Activated CD8-positive, alpha-beta memory T cell treated with anti-CD3 and anti-CD28 coated beads for 1 hour (primary cell): ENCODE data around the gene RFX1.

Source experiments
- DNase-seq, 2 donors: peaks; one replicate each; pipeline ENCODE4 v3.0.0-alpha.2; 2020; ENCODE audit warnings: low read depth in 1 of 2; ENCODE audit errors: extremely low read depth in 1 of 2

Gene RFX1

GRCh38 chr19:13996928-13997630 lies 9.0 kb downstream of the RFX1 start:
- DNase-seq, result no peak

GRCh38 chr19:13995878-13996765 lies 10.0 kb downstream of the RFX1 start:
- DNase-seq, result no peak

DNA sequence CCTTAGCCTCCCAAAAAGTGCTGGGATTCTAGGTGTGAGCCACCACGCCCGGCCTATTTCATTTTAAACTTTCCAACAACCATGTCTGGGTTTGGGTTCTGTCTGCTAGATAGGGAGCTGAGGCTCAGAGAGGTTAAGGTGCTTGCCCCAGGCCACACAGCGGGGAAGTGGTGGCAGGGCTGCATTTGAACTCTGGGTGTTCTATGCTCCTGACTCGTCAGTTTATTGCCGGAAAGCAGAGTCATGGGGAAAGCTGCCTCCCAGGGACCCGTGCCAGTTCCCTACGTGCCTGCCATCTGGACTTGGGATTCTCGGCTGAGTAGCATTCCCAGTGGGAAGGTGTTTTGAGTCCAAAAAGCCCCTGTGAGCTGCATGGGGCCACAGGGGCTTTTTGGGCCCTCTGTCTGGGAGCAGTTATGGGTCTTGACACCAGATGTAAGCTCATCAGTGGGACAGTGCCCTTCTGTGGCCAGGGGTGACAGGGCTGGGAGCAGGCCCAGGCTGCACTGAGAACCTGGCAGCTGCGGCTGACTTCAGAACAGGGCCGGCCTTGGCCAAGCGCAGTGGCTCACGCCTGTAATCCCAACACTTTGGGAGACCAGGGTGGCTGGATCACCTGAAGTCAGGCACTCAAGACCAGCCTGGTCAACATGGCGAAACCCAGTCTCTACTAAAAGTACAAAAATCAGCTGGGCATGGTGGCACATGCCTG lies 10.9 kb downstream of the RFX1 start:
- no peak for DNase-seq

DNA sequence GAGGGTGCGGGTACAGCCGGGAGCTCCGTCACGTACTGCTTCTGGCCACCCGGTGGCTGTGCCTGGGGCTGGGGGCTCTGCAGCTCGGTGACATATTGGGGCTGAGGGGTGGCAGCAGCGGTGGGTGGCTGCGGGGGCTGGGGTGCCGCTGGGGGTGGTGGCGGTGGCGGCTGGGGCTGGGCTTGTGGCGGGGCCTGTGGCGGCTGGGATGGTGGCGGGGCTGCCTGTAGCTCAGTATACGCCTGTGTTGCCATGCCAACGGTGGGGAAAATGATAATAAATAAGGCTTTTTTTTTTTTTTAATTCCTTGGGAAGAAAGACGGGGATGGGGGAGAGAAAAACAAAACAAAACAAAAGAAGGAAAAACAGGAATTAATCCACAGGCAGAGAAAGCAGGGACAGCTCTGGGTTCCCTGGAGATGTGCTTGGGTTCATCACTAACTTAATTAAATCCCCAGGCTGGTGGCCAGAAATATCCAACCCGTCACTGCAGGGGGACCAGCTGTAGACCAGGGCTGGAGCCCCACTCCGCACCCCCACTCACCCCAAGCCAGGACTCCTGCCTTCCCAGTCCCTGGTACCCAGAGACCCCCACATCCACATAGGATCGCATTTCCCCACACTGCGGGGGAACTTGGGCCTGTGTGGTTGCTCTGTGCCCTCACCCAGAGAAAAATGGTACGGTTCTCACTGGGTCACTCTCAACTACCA lies 12.4 kb downstream of the RFX1 start:
- DNase-seq, result no peak

DNA sequence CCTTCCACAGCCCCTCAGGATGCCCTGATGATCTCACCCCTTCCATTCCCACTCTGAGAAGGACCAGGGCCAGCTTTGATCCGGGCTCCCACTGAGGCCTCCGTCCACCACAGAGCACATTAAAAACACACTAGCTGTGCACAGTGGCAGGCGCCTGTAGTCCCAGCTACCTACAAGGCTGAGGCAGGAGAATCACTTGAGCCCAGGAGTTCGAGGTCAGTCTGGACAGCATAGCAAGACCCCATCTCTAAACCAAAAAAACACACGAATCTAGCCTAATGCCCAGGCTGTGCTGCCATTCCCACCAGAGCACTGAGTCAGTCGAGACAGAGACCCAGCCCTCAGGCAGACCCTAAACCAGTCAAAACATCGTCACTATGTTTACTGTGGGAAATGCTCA lies 14.1 kb downstream of the RFX1 start:
- no peak for DNase-seq

DNA sequence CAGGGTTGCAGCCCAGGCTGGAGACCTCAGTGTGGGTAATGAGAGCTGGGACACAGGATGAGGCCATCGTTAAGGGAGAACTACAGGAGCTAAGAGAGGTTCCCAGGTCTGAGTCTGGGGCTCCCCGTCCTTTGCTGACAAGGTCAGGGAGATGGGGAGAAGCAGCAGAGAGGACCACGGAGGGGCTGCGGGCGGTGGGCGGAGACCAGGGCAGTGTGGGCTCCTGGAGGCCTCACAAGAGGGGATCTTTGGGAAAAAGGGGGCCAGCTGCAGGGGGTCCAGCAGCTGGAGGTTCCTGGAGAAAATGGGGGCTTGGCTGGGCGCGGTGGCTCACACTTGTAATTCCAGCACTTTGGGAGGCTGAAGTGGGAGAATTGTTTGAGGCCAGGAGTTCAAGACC lies 16.0 kb downstream of the RFX1 start:
- DNase-seq, result no peak

GRCh38 chr19:13989487-13989886 lies 16.6 kb downstream of the RFX1 start:
- DNase-seq, result no peak

- DNase-seq, result no peak
These were observed 18.8 kb downstream of the RFX1 start for GRCh38 chr19:13987101-13987890.

- peak; percentile 98 to 100 for DNase-seq
These were observed 19.7 kb downstream of the RFX1 start for GRCh38 chr19:13986348-13986904.

- DNase-seq, result no peak
These were observed 20.3 kb downstream of the RFX1 start for GRCh38 chr19:13985771-13986347.

- DNase-seq, result no peak
These were observed 21.0 kb downstream of the RFX1 start for GRCh38 chr19:13984875-13985741.

- DNase-seq, result no peak
These were observed 21.9 kb downstream of the RFX1 start for GRCh38 chr19:13984186-13984585.

DNA sequence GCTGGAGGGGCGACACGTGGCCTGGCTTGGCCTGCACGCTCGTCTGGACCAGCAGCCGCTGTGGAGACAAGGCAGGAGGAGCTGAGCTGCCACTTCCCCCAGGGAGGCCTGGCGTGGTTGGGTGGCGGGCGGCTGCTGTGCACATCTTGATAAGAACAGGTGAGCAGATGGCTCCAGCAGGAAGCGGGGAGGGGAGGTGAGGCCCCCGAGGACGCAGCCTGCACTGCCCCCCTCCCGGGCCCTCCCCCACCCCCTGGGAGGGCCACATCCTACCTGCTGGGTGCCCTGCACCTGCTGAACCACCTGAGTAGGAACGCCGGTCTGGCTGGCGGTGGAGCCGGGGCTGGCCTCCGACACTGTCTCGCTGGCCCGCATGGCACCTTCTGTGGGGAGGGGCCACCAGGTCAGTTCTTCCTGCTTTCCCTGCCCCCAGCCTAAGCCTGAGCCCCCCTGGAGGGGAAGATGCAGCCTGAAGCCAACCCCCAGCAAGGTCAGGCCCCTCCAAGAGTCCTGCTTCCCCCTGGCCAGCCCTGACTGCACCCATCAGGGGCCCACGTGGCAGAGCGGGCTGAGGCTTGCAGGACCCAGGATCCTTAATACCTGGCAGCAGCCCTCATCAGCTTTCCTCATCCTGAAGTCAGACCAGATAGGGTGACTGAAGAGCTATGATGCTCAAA lies 22.8 kb downstream of the RFX1 start:
- no peak for DNase-seq

DNA sequence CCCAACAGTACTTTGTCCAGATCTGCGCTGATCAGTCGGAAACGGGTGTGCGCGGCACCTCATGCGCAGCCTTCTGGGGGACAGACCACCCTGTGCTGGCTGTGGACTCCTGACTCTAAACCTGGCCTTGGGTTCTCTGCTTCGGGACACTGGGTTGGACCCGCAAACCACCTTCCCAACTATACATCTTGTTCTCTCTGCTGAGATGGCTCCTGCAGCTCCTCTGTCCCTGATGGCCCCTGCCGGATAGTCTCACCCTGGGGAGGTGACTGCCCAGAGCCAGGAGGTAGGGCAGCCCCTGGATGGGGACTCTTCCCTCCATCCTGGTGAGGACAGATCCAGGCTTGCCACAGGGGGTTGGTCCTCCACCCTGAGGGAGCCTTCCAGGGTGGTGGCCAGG lies 23.3 kb downstream of the RFX1 start:
- DNase-seq, result no peak

DNA sequence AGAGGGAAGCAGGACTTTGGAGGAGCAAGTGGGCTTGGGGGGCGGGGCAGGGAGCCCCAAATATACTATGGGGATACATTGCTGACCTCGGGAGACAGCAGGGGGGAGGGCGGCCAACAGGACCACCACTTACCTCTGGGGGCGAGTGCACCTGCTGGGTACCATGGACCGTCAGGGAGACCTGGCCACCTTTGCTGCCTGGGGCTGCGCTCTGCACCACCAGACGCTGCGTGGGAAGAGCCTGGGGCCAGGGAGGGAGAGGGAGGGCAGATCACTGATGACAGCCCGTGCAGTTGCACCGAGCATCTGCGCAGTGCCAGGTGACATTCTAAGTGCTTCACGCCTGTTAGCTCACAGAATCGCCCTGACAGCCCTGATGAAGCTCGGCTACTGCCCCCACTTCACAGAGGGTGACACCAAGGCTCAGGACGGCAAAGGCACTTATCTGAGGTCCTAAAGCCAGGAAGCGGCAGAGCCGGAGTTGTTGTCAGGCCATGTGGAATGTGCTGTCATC lies 24.1 kb downstream of the RFX1 start:
- DNase-seq, result no peak

GRCh38 chr19:13981467-13981866 lies 24.7 kb downstream of the RFX1 start:
- DNase-seq, result no peak

- DNase-seq, result no peak
These were observed 25.1 kb downstream of the RFX1 start for GRCh38 chr19:13981021-13981420.

GRCh38 chr19:13980340-13980739 lies 25.8 kb downstream of the RFX1 start:
- no peak for DNase-seq
